Muscle layer of colon (tissue), 2 donors: ENCODE data around the gene OR1E2.
"Not testable (repeated sequence)": the region's sequence is repeated elsewhere in the genome, so short reads cannot be mapped to it uniquely, and the experiment has no call there.

Experiments used
- H3K27ac ChIP-seq: one replicate; pipeline ENCODE4 v1.7.0; 2013; ENCODE audit warnings: low read depth, mild to moderate bottlenecking, low read length, moderate library complexity
- H3K27me3 ChIP-seq, 2 donors: one replicate each; pipeline ENCODE4 v1.7.0; 2013; ENCODE audit warnings: low read length in 2 of 2, mild to moderate bottlenecking in 2 of 2; ENCODE audit not compliant: insufficient read depth in 2 of 2, control insufficient read depth in 1 of 2
- H3K36me3 ChIP-seq: one replicate; pipeline ENCODE4 v1.7.0; 2013; ENCODE audit warnings: mild to moderate bottlenecking, low read length; ENCODE audit not compliant: insufficient read depth
- H3K4me1 ChIP-seq: one replicate; pipeline ENCODE4 v1.7.0; 2013; ENCODE audit warnings: mild to moderate bottlenecking, low read length; ENCODE audit not compliant: insufficient read depth
- H3K4me3 ChIP-seq, 2 donors: one replicate each; pipeline ENCODE4 v1.7.0; 2013; ENCODE audit warnings: low read length in 2 of 2, low read depth in 1 of 2, mild to moderate bottlenecking in 1 of 2, moderate library complexity in 1 of 2
- H3K9ac ChIP-seq: one replicate; pipeline ENCODE4 v1.7.0; 2013; ENCODE audit warnings: low read length
- H3K9me3 ChIP-seq: one replicate; pipeline ENCODE4 v1.7.0; 2013; ENCODE audit warnings: mild to moderate bottlenecking, low read length
- donor health status: abdominal sarcoma.
- donor health status: Adenocarcinoma of cecum.

OR1E2 gene, protein sequence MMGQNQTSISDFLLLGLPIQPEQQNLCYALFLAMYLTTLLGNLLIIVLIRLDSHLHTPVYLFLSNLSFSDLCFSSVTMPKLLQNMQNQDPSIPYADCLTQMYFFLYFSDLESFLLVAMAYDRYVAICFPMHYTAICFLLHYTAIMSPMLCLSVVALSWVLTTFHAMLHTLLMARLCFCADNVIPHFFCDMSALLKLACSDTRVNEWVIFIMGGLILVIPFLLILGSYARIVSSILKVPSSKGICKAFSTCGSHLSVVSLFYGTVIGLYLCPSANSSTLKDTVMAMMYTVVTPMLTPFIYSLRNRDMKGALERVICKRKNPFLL

GRCh38 chr17:3433741-3434140, at the start of gene OR1E2:
OR1E2 (minus strand) TSS chr17:3433841; CDS start chr17:3433841, 0 bp downstream.
- no peaks in the 10 kb centered on the region for H3K36me3 ChIP-seq
- H3K4me3 ChIP-seq = no peak within 1 kb of the TSS
- no peaks in the 10 kb centered on the region for H3K4me1 ChIP-seq
- no peak within 1 kb of the TSS for H3K27ac ChIP-seq
- H3K9me3 ChIP-seq = no peaks in the 10 kb centered on the region
- H3K9ac ChIP-seq = no peak within 1 kb of the TSS
- no peaks in the 10 kb centered on the region for H3K27me3 ChIP-seq

- Histone ChIP-seq H3K9ac (no peak overlapping the region), H3K9me3 (no peaks in the 10 kb centered on the region), H3K27ac (no peak overlapping the region), H3K4me1 (no peaks in the 10 kb centered on the region), H3K27me3 (no peaks in the 10 kb centered on the region), H3K4me3 (no peak overlapping the region), H3K36me3 (no peaks in the 10 kb centered on the region)
Measured at GRCh38 chr17:3482852-3483251, 49.2 kb upstream of the OR1E2 start.

GRCh38 chr17:3479988-3480387, 46.3 kb upstream of the OR1E2 start:
- H3K9me3 ChIP-seq = no peaks in the 10 kb centered on the region
- no peak overlapping the region for H3K9ac ChIP-seq
- H3K27me3 ChIP-seq = no peaks in the 10 kb centered on the region
- H3K4me1 ChIP-seq = peaks cover 5% of the 10 kb centered on the region
- H3K27ac ChIP-seq = no peak overlapping the region
- no peak overlapping the region for H3K4me3 ChIP-seq
- no peaks in the 10 kb centered on the region for H3K36me3 ChIP-seq

GRCh38 chr17:3475812-3476610, 42.4 kb upstream of the OR1E2 start, which contains the start of gene ASPA:
ASPA (plus strand) TSS chr17:3475997; CDS start chr17:3476160, 163 bp downstream.
- no peaks in the 10 kb centered on the region for H3K36me3 ChIP-seq
- H3K27me3 ChIP-seq = no peaks in the 10 kb centered on the region
- H3K9me3 ChIP-seq = no peaks in the 10 kb centered on the region
- peaks cover 10% of the 10 kb centered on the region for H3K4me1 ChIP-seq
- H3K9ac ChIP-seq = no peak within 1 kb of the TSS
- peak within 1 kb of the TSS; percentile 4 to 38 for H3K4me3 ChIP-seq
- no peak within 1 kb of the TSS for H3K27ac ChIP-seq

GRCh38 chr17:3475251-3475685, 41.6 kb upstream of the OR1E2 start:
- H3K9ac ChIP-seq = no peak overlapping the region
- H3K9me3 ChIP-seq = no peaks in the 10 kb centered on the region
- H3K36me3 ChIP-seq = no peaks in the 10 kb centered on the region
- no peak overlapping the region for H3K27ac ChIP-seq
- H3K4me3 ChIP-seq = no peak overlapping the region
- H3K27me3 ChIP-seq = no peaks in the 10 kb centered on the region
- peaks cover 10% of the 10 kb centered on the region for H3K4me1 ChIP-seq

GRCh38 chr17:3474212-3474611, 40.6 kb upstream of the OR1E2 start:
- Histone ChIP-seq H3K4me3 (no peak overlapping the region), H3K9ac (no peak overlapping the region), H3K9me3 (no peaks in the 10 kb centered on the region), H3K4me1 (peaks cover 10% of the 10 kb centered on the region), H3K27ac (no peak overlapping the region), H3K36me3 (no peaks in the 10 kb centered on the region), H3K27me3 (no peaks in the 10 kb centered on the region)

- no peaks in the 10 kb centered on the region for H3K27me3 ChIP-seq
- H3K4me1 ChIP-seq = peaks cover 10% of the 10 kb centered on the region
- H3K9ac ChIP-seq = no peak overlapping the region
- H3K27ac ChIP-seq = no peak overlapping the region
- H3K4me3 ChIP-seq = no peak overlapping the region
- H3K9me3 ChIP-seq = no peaks in the 10 kb centered on the region
- H3K36me3 ChIP-seq = no peaks in the 10 kb centered on the region
Measured at GRCh38 chr17:3472137-3472536, 38.5 kb upstream of the OR1E2 start.

GRCh38 chr17:3471599-3471998, 38.0 kb upstream of the OR1E2 start, which contains the start of gene SPATA22:
SPATA22 (minus strand) TSS chr17:3471819; CDS start chr17:3469325, 2,494 bp downstream.
- H3K36me3 ChIP-seq = no peaks in the 10 kb centered on the region
- no peaks in the 10 kb centered on the region for H3K27me3 ChIP-seq
- no peak within 1 kb of the TSS for H3K27ac ChIP-seq
- H3K4me3 ChIP-seq = no peak within 1 kb of the TSS
- no peaks in the 10 kb centered on the region for H3K9me3 ChIP-seq
- H3K9ac ChIP-seq = no peak within 1 kb of the TSS
- H3K4me1 ChIP-seq = peaks cover 10% of the 10 kb centered on the region

DNA sequence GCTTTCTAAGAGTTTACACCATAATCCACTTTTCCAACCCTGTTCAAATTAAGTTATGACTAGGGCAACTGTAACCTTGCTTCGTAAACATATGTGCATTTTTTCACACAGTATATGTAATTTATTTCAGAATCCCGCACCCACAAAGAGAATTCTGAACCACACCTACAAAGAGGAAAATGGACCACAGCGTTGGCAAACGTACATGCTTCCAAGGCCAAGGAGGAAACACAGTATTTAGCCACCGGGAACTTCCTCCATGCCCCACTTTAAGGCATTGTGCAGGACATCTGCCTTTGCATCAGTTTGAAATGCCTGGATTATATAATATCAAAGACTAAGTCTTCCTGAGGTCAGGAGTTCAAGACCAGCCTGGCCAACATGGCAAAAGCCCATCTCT, 35.9 kb upstream of the OR1E2 start:
- H3K36me3 ChIP-seq = no peaks in the 10 kb centered on the region
- H3K27ac ChIP-seq = no peak overlapping the region
- H3K4me1 ChIP-seq = peaks cover under 1% of the 10 kb centered on the region
- H3K9me3 ChIP-seq = no peaks in the 10 kb centered on the region
- no peak overlapping the region for H3K4me3 ChIP-seq
- no peaks in the 10 kb centered on the region for H3K27me3 ChIP-seq
- H3K9ac ChIP-seq = no peak overlapping the region

DNA sequence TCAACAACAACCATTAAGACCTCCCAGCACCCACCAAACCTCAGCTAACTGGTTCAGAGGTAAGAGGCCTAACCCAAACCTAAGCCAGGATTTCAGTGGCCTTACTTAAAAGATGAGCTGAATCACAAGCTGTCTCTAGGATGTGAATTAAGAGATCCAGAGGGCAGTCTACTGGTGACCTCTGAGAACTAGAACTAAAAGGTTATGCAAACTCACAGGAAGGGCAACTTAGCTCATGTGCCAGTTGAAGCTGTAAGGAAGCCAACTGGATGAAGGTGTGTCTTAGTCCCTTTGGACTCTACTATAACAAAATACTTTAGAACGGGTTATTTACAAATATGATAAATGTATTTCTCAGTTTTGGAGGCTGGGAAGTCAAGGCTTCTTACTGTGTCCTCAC, 32.7 kb upstream of the OR1E2 start:
- not testable (repeated sequence) for H3K27me3 ChIP-seq, H3K4me3 ChIP-seq, H3K9me3 ChIP-seq, H3K36me3 ChIP-seq, H3K9ac ChIP-seq, H3K4me1 ChIP-seq, H3K27ac ChIP-seq

DNA sequence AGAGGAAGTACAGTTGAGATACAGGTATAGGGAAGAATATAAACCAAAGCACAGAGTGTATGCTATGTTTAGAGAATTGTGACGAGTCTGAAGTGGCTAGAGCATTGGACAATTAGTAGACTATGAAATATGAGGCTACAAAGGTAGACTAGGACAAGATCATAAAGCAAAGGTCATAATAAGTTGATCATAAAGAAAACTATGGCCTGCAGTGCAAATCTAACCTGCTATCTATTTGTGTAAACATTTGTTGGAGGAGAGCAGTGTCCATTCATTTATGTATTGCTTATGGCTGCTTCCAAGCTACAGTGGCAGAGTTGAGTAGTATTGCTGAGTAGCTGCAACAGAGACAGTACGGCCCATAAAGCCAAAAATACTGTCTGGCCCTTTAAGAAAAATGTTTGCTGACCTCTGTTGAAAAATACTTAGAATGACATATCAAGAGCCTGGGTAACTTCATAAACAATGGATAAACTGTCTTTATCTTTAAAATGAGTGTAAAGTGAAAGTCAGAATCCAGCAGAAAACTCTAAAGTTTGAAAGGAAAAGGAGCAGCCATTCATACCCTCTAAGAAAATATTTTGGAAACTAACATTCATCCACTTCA, 14.5 kb upstream of the OR1E2 start:
- no peaks in the 10 kb centered on the region for H3K36me3 ChIP-seq
- H3K27me3 ChIP-seq = no peaks in the 10 kb centered on the region
- H3K9me3 ChIP-seq = no peaks in the 10 kb centered on the region
- H3K4me1 ChIP-seq = no peaks in the 10 kb centered on the region
- H3K27ac ChIP-seq = no peak overlapping the region
- no peak overlapping the region for H3K9ac ChIP-seq
- H3K4me3 ChIP-seq = no peak overlapping the region
